GM12874 (cell line): ENCODE results near the gene GNRH2.
A peak's percentile ranks its signal among the peaks of the same experiment; 100 is the strongest.

Source experiments
- TF ChIP-seq, protein P1 (sequence below): IDR thresholded peaks from 2 replicates; pipeline ENCODE4 v1.5.1; 2011; ENCODE audit warnings: low read depth, mild to moderate bottlenecking, control low read depth, low read length, moderate library complexity; ENCODE audit not compliant: insufficient read depth

Gene GNRH2

GRCh38 chr20:3043322-3043721 lies at the start of gene GNRH2:
Gene GNRH2 (plus strand): TSS chr20:3043622. CDS start chr20:3044415, 793 bp downstream.
- TF ChIP-seq, protein P1, sequence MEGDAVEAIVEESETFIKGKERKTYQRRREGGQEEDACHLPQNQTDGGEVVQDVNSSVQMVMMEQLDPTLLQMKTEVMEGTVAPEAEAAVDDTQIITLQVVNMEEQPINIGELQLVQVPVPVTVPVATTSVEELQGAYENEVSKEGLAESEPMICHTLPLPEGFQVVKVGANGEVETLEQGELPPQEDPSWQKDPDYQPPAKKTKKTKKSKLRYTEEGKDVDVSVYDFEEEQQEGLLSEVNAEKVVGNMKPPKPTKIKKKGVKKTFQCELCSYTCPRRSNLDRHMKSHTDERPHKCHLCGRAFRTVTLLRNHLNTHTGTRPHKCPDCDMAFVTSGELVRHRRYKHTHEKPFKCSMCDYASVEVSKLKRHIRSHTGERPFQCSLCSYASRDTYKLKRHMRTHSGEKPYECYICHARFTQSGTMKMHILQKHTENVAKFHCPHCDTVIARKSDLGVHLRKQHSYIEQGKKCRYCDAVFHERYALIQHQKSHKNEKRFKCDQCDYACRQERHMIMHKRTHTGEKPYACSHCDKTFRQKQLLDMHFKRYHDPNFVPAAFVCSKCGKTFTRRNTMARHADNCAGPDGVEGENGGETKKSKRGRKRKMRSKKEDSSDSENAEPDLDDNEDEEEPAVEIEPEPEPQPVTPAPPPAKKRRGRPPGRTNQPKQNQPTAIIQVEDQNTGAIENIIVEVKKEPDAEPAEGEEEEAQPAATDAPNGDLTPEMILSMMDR: no peak

- TF ChIP-seq, protein P1: no peak
Observed at GRCh38 chr20:2995796-2996195, 47.6 kb upstream of the GNRH2 start.

DNA sequence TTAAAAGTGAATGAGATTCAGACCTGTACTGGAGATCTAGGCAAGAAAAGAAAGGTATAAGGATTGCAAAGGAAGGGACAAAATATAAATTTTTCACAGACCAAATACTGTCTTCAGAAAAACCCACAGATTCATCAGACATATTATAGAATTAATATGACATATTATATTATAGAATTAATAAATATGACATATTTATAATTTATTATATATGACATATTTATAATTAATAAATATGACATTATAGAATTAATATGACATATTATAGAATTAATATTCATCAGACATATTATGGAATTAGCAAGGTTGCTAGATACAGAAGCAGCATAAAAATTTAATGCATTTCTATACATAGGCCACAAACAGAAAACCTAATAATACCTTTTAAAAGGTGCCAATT lies 44.7 kb upstream of the GNRH2 start:
- TF ChIP-seq, protein P1: no peak

DNA sequence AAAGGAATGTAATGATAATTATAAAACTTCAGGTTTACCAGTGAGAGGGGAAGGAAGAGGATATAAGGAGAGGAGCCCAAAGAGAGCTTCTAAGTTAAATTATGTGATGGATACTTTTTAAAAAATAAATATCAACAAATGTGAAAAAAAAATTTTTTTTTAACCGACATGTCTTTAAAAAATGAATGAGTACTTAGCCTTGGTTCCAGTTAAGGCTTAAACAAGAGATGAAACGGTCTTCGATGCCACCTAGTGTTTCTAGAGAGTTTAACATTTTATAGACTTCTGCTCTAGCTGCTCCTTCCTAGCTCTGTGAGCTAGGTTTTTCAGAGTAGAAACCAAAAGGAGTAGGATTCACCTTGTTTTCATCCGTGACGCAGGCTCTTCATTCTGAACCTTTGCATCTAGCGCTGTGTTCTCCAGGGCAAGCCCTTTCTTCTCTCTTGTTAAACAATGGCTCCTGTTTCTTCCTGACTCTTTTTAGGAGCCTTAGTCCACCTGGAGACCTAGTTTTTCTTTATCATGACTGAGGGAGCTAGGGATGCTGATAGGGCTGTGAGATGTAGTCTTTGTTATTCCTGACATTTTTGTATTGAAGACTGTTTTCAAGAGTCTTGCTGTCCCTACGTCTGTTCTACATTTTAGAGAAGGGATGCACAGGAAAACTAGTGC lies 42.4 kb upstream of the GNRH2 start:
- TF ChIP-seq, protein P1: peak; percentile 42; the same call in 1 of the 2 replicates

GRCh38 chr20:3003416-3003815 lies 40.0 kb upstream of the GNRH2 start:
- TF ChIP-seq, protein P1: no peak

GRCh38 chr20:3010985-3011723 lies 32.3 kb upstream of the GNRH2 start:
- TF ChIP-seq, protein P1: no peak

DNA sequence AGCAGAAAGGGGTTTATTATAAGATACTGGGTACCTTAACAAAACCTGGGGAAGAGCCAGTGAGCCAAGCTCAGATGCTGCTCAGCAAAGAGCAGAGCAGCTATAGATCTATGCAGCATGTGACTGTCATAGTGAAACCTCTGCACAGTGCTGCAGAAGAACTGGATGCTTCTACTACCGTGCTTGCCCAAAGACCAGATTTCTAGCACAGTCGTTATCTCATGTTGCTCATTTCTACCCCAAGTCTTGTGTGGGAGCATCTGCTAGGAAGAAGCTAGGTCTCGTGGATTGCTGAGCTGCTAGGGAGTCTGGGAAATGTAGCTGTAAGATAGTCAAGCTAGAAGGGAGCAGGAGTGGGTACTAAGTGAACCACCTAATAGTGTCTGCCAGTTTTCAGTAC lies 31.7 kb upstream of the GNRH2 start:
- TF ChIP-seq, protein P1: no peak
